ENCODE results near the gene SPTBN5.

Gene SPTBN5

DNA sequence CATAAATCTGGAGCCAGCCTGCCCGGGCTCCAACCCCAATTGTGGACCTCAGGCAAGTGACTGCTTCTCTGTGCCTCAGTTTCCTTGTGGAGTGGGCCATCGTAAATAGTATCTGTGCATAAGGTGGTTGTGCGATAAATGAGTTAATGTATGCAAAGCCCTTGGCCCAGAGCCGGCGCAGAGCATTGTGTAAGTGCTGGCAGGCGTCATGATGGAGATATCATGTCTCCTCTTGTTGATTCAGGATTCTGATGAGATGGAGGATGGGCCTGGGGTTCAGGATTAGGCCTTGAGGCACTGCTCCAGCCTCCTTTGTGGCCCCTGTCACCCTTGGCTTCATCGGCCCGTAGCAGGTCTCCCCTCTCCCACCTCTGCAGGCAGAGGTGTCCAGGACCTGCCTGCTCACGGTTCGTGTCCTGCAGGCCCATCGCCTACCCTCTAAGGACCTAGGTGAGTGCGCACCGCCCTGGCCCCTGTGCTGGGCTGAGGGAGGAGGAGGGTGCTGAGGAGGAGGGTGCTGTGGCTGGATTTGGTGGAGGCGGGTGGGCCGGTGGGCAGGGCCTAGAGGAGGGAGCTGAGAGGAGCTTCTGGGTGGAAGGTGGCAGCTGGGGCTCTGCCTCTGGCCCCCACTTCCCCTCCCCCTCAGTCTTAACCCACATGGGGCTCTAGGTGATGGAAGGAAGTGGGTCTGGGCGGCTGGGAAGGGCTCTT is 53.9 kb downstream of the SPTBN5 start:
- Histone ChIP-seq H3K27ac (ENCODE audit: insufficient read depth in 1 of 2, low read depth in 1 of 2, low read length in 2 of 2, poor library complexity in 1 of 2, severe bottlenecking in 2 of 2) (no peak overlapping the region), H3K9me3 (ENCODE audit: control extremely low read depth in 1 of 5, control insufficient read depth in 4 of 5, insufficient read depth in 2 of 5, low read depth in 1 of 5, low read length in 4 of 5) (no peaks in the 10 kb centered on the region), H3K36me3 (ENCODE audit: control insufficient read depth in 4 of 4, insufficient read depth in 4 of 4, low read length in 3 of 4) (peaks cover 0 to 22% (median 5%) of the 10 kb centered on the region in 4 experiments), H3K27me3 (replicated peaks in 2 of 5; ENCODE audit: control insufficient read depth in 4 of 5, insufficient read depth in 5 of 5, low read length in 4 of 5) (no peaks in the 10 kb centered on the region), H3K4me3 (ENCODE audit: control insufficient read depth in 1 of 7, extremely low read depth in 1 of 7, insufficient read depth in 4 of 7, low read depth in 2 of 7, low read length in 6 of 7) (no peak overlapping the region), H3K4me1 (ENCODE audit: control extremely low read depth in 1 of 4, control insufficient read depth in 4 of 4, insufficient read depth in 4 of 4, low read length in 3 of 4) (peaks cover 0 to 6% (median under 1%) of the 10 kb centered on the region in 4 experiments)
- no peak for DNase-seq
- 100% methylated on average over 7 of the region's 16 CpGs for WGBS (ENCODE audit: insufficient coverage)
- ChIA-PET CTCF (interaction anchor here (0.8 to 3.7 kb wide), 4 partner anchors 8 to 67 kb away, joined by 3 to 11 read pairs (median 7); no protein-coding TSS in a partner anchor), POLR2A (no interaction called here)

DNA sequence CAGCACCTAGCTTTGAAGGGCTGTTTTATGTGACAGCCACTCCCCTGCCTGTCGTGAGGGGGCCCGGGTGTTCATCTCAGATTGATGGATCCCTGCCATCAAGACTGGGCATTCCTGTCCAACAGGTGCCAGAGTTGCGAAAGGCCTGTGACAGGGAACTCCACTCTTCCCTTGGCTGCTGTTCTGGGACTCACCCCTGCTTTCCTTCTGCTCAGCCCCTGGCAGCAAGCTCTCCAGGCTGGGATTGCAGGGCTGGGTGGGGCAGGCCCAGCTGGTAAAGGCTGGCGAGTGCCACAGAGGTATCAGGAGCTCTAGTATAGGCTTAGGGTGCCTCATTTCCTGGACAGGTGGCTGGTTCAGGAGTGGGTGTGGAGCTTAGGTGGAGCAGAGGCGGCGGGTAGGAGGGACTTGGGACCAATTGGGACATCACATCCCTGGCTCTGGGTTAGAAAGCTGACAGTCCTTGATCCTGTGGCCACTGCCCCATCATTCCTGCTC is 55.4 kb downstream of the SPTBN5 start, which contains the start of gene PLA2G4B:
PLA2G4B (plus strand) TSS at position 448 of the 498 bp plus-strand sequence. CDS start 67 bp downstream, outside the sequence.
- no peak for DNase-seq
- no peaks in the 10 kb centered on the region for H3K9me3 ChIP-seq (ENCODE audit: control extremely low read depth in 1 of 5, control insufficient read depth in 4 of 5, insufficient read depth in 2 of 5, low read depth in 1 of 5, low read length in 4 of 5)
- no peak within 1 kb of the TSS for H3K4me3 ChIP-seq (ENCODE audit: control insufficient read depth in 1 of 7, extremely low read depth in 1 of 7, insufficient read depth in 4 of 7, low read depth in 2 of 7, low read length in 6 of 7)
- ChIA-PET CTCF (interaction anchor here (1.2 to 3.7 kb wide), 4 partner anchors 8 to 65 kb away, joined by 3 to 11 read pairs (median 7); no protein-coding TSS in a partner anchor), POLR2A (no interaction called here)
- WGBS (ENCODE audit: insufficient coverage) = 98% methylated on average over 5 of the region's 6 CpGs
- H3K27ac ChIP-seq (ENCODE audit: insufficient read depth in 1 of 2, low read depth in 1 of 2, low read length in 2 of 2, poor library complexity in 1 of 2, severe bottlenecking in 2 of 2) = no peak within 1 kb of the TSS
- H3K27me3 ChIP-seq (replicated peaks in 2 of 5; ENCODE audit: control insufficient read depth in 4 of 5, insufficient read depth in 5 of 5, low read length in 4 of 5) = no peaks in the 10 kb centered on the region
- H3K36me3 ChIP-seq (ENCODE audit: control insufficient read depth in 4 of 4, insufficient read depth in 4 of 4, low read length in 3 of 4) = peaks cover 0 to 13% (median 3%) of the 10 kb centered on the region in 4 experiments
- peaks cover 0 to 6% (median under 1%) of the 10 kb centered on the region in 4 experiments for H3K4me1 ChIP-seq (ENCODE audit: control extremely low read depth in 1 of 4, control insufficient read depth in 4 of 4, insufficient read depth in 4 of 4, low read length in 3 of 4)

DNA sequence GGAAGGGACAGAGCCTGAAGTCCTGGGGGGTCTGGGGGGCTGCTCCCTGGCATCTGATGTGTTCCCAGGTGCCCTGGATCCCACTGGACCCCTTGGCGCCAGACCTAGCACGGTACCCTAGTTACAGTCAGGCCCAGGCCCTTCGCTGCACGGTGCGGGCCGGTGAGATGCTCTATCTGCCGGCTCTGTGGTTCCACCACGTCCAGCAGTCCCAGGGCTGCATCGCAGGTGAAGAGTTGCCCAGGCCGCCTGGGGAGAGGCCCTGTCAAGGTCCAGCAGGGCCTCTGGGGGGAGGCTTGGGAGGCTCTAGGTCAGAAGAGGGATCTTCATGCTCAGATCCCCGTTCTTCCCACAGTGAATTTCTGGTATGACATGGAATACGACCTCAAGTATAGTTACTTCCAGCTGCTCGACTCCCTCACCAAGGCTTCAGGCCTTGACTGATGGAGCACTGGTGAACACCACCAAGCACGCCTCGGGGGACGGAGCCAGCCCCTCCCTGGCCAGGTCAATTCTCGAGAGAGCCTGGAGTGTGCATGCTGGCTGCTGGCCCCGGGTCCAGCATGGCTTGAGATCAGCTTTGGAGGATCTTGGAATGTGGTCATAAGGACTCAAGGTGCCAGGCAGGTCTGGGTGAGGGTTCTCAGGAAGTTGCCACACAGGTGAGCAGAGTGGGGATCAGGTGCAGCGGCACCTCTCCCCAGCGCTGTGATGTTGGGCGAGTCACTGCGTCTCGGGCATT is 57.0 kb downstream of the SPTBN5 start:
- Histone ChIP-seq H3K27me3 (replicated peaks in 2 of 5; ENCODE audit: control insufficient read depth in 4 of 5, insufficient read depth in 5 of 5, low read length in 4 of 5) (no peaks in the 10 kb centered on the region), H3K27ac (ENCODE audit: insufficient read depth in 1 of 2, low read depth in 1 of 2, low read length in 2 of 2, poor library complexity in 1 of 2, severe bottlenecking in 2 of 2) (no peak overlapping the region), H3K36me3 (ENCODE audit: control insufficient read depth in 4 of 4, insufficient read depth in 4 of 4, low read length in 3 of 4) (peaks cover 0 to 14% (median 2%) of the 10 kb centered on the region in 4 experiments), H3K4me3 (ENCODE audit: control insufficient read depth in 1 of 7, extremely low read depth in 1 of 7, insufficient read depth in 4 of 7, low read depth in 2 of 7, low read length in 6 of 7) (no peak overlapping the region), H3K9me3 (ENCODE audit: control extremely low read depth in 1 of 5, control insufficient read depth in 4 of 5, insufficient read depth in 2 of 5, low read depth in 1 of 5, low read length in 4 of 5) (no peaks in the 10 kb centered on the region), H3K4me1 (ENCODE audit: control extremely low read depth in 1 of 4, control insufficient read depth in 4 of 4, insufficient read depth in 4 of 4, low read length in 3 of 4) (peaks cover 0 to 7% (median 3%) of the 10 kb centered on the region in 4 experiments)
- WGBS (ENCODE audit: insufficient coverage) = 94% methylated on average over 20 of the region's 23 CpGs
- no peak for DNase-seq
- ChIA-PET POLR2A (no interaction called here), CTCF (interaction anchor here (0.9 to 3.7 kb wide), 2 partner anchors 14 to 54 kb away, joined by 3 to 11 read pairs; no protein-coding TSS in a partner anchor)

DNA sequence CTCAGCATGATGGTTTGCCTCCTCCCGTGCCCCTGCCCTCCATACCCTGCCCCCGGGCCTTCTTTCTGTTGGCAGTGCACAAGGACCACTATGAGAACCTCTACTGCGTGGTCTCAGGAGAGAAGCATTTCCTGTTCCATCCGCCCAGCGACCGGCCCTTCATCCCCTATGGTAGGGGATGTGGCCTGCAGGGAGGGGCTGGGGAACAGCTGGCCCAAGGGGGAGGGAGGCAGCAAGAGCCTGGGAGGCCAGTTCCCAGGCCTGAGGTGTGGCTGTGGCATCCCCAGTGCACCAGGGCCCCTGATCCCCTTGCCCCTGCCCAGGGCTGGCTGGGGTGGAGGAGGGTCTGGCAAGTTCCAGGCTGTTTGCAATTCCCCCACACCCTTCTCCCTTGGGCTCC is 57.8 kb downstream of the SPTBN5 start:
- ChIA-PET CTCF (no interaction called here), POLR2A (no interaction called here)
- no peak overlapping the region for H3K4me3 ChIP-seq (ENCODE audit: control insufficient read depth in 1 of 7, extremely low read depth in 1 of 7, insufficient read depth in 4 of 7, low read depth in 2 of 7, low read length in 6 of 7)
- H3K4me1 ChIP-seq (ENCODE audit: control extremely low read depth in 1 of 4, control insufficient read depth in 4 of 4, insufficient read depth in 4 of 4, low read length in 3 of 4) = peaks cover 0 to 12% (median 9%) of the 10 kb centered on the region in 4 experiments
- H3K36me3 ChIP-seq (ENCODE audit: control insufficient read depth in 4 of 4, insufficient read depth in 4 of 4, low read length in 3 of 4) = peaks cover 0 to 10% (median 2%) of the 10 kb centered on the region in 4 experiments
- 78% methylated on average over 6 of the region's 6 CpGs for WGBS (ENCODE audit: insufficient coverage)
- no peak overlapping the region for H3K27ac ChIP-seq (ENCODE audit: insufficient read depth in 1 of 2, low read depth in 1 of 2, low read length in 2 of 2, poor library complexity in 1 of 2, severe bottlenecking in 2 of 2)
- no peak for DNase-seq
- no peaks in the 10 kb centered on the region for H3K9me3 ChIP-seq (ENCODE audit: control extremely low read depth in 1 of 5, control insufficient read depth in 4 of 5, insufficient read depth in 2 of 5, low read depth in 1 of 5, low read length in 4 of 5)
- H3K27me3 ChIP-seq (replicated peaks in 2 of 5; ENCODE audit: control insufficient read depth in 4 of 5, insufficient read depth in 5 of 5, low read length in 4 of 5) = no peaks in the 10 kb centered on the region

DNA sequence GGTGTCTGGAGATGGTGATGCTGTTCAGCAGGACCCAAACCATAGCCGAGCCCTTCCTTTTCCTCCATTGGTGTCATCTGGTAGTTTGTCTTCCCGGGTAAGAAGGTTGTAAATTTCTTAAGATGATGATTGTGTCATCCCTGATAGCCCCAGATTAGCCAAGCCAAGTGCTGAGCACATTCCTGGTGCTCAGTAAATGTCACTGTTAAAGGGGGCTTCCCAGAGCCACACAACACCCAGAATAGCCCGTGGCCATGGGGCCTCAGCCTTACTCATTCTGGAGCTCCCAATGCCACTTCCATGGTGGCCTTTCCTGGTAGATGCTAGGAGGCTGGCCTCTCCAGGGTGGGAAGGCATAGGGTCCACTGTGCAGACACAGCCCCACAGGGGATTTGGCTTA is 59.8 kb downstream of the SPTBN5 start:
- Histone ChIP-seq H3K9me3 (ENCODE audit: control extremely low read depth in 1 of 5, control insufficient read depth in 4 of 5, insufficient read depth in 2 of 5, low read depth in 1 of 5, low read length in 4 of 5) (no peaks in the 10 kb centered on the region), H3K4me1 (ENCODE audit: control extremely low read depth in 1 of 4, control insufficient read depth in 4 of 4, insufficient read depth in 4 of 4, low read length in 3 of 4) (peaks cover 0 to 12% (median 9%) of the 10 kb centered on the region in 4 experiments), H3K27ac (ENCODE audit: insufficient read depth in 1 of 2, low read depth in 1 of 2, low read length in 2 of 2, poor library complexity in 1 of 2, severe bottlenecking in 2 of 2) (no peak overlapping the region), H3K36me3 (ENCODE audit: control insufficient read depth in 4 of 4, insufficient read depth in 4 of 4, low read length in 3 of 4) (peaks cover 0 to 4% (median 2%) of the 10 kb centered on the region in 4 experiments), H3K4me3 (ENCODE audit: control insufficient read depth in 1 of 7, extremely low read depth in 1 of 7, insufficient read depth in 4 of 7, low read depth in 2 of 7, low read length in 6 of 7) (no peak overlapping the region), H3K27me3 (replicated peaks in 2 of 5; ENCODE audit: control insufficient read depth in 4 of 5, insufficient read depth in 5 of 5, low read length in 4 of 5) (no peaks in the 10 kb centered on the region)
- CTCF ChIA-PET = no interaction called here
- POLR2A ChIA-PET = no interaction called here
- WGBS (ENCODE audit: insufficient coverage) = 100% methylated on average over 3 of the region's 3 CpGs
- no peak for DNase-seq

DNA sequence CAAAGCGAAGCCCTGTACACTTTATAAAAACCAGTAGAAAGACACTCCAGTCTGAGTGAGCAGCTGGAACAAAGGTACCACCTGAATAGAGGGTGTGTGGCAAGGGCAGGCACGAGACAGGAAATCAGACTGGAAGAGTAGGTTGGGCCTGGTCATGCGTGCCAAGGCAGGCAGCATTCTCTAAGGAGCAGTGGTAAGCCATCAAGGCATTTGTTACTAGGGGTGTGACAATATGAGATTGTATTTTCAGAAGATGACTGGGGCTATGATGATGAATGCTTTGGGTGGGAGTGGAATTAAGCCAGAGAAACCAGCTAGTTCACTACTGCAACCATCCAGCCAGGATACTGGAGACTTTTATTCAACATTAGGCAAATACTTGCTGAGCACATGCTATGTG is 61.0 kb downstream of the SPTBN5 start:
- H3K27me3 ChIP-seq (replicated peaks in 2 of 5; ENCODE audit: control insufficient read depth in 4 of 5, insufficient read depth in 5 of 5, low read length in 4 of 5) = no peaks in the 10 kb centered on the region
- DNase-seq = no peak
- no peaks in the 10 kb centered on the region for H3K9me3 ChIP-seq (ENCODE audit: control extremely low read depth in 1 of 5, control insufficient read depth in 4 of 5, insufficient read depth in 2 of 5, low read depth in 1 of 5, low read length in 4 of 5)
- H3K4me1 ChIP-seq (ENCODE audit: control extremely low read depth in 1 of 4, control insufficient read depth in 4 of 4, insufficient read depth in 4 of 4, low read length in 3 of 4) = peaks cover 0 to 20% (median 19%) of the 10 kb centered on the region in 4 experiments
- H3K36me3 ChIP-seq (ENCODE audit: control insufficient read depth in 4 of 4, insufficient read depth in 4 of 4, low read length in 3 of 4) = peaks cover 0 to 4% (median 2%) of the 10 kb centered on the region in 4 experiments
- WGBS (ENCODE audit: insufficient coverage) = 70% methylated on average over 2 of the region's 3 CpGs
- no peak overlapping the region for H3K4me3 ChIP-seq (ENCODE audit: control insufficient read depth in 1 of 7, extremely low read depth in 1 of 7, insufficient read depth in 4 of 7, low read depth in 2 of 7, low read length in 6 of 7)
- no peak overlapping the region for H3K27ac ChIP-seq (ENCODE audit: insufficient read depth in 1 of 2, low read depth in 1 of 2, low read length in 2 of 2, poor library complexity in 1 of 2, severe bottlenecking in 2 of 2)
- CTCF ChIA-PET = interaction anchor here (1.1 kb wide), 1 partner anchor 8 kb away, joined by 3 read pairs; no protein-coding TSS in a partner anchor
- POLR2A ChIA-PET = no interaction called here

All from common myeloid progenitor, CD34-positive (primary cell).